HepG2 (cell line): Measurements from ENCODE around the gene FSHR. TPM values are rescaled to one million over a fixed set of nuclear protein-coding genes. Genes with fewer than 3 reads are reported as not detected.

ENCODE experiments used
- ATAC-seq: fragments of 200-7000 bp; cut with Tn5 transposase; 3 replicates; pipeline ENCODE4 v1.9.1; 2020; ENCODE audit warnings: mild to moderate bottlenecking, moderate library complexity
- BruUV-seq: library from RNA; stranded (reverse); fragments of 400-500 nt; replicated peaks from 2 replicates; lab custom pipeline; 2021; lab: Mats Ljungman, UMichigan
- CTCF ChIA-PET: fragments of 300-600 bp; formaldehyde crosslinking; extraction: SDS; loops from one replicate; lab custom pipeline; 2021; ENCODE audit warnings: low total read pairs, inconsistent platforms, low intra/inter-chr PET ratio; lab: Yijun Ruan, JAX
- POLR2A ChIA-PET: fragments of 350-600 bp; sonication (Branson Sonifier 250); formaldehyde crosslinking; loops from one replicate; lab custom pipeline; 2020; ENCODE audit warnings: antibody characterized with exemption, inconsistent platforms; lab: Yijun Ruan, JAX
- DNase-seq: peaks from one replicate; pipeline ENCODE4 v3.0.0-alpha.2; 2015; ENCODE audit warnings: low spot score
- FAIRE-seq: peaks from 3 replicates; lab custom pipeline; 2011; peaks lifted over from hg19 to GRCh38; lab: Jason Lieb, UNC
- H2AFZ ChIP-seq: one replicate; pipeline ENCODE4 v1.6.1; 2011; ENCODE audit warnings: low read length, inconsistent platforms
- H3K27ac ChIP-seq: fragments of 300-600 bp; 3 replicates; pipeline ENCODE4 v1.8.0; 2011; ENCODE audit warnings: mixed run types, mild to moderate bottlenecking, mixed read lengths, low read length, inconsistent platforms; ENCODE audit not compliant: insufficient read depth; ENCODE audit errors: extremely low read length
- H3K27me3 ChIP-seq, 2 experiments: fragments of 200-600 bp in 1 of 2; 2 replicates in 1 of 2; 3 replicates in 1 of 2; pipeline versions ENCODE4 v1.6.0 to v1.8.0; 2011; ENCODE audit warnings: low read length in 2 of 2, mild to moderate bottlenecking in 2 of 2, moderate library complexity in 2 of 2, inconsistent platforms in 1 of 2; ENCODE audit not compliant: insufficient read depth in 2 of 2, control insufficient read depth in 1 of 2
- H3K36me3 ChIP-seq, 2 experiments: fragments of 200-600 bp in 1 of 2; replicated peaks in 1 of 2; 2 replicates in 1 of 2; 3 replicates in 1 of 2; pipeline versions ENCODE4 v1.5.1 to v1.8.0; 2011; ENCODE audit warnings: low read length in 2 of 2, inconsistent platforms in 1 of 2; ENCODE audit not compliant: insufficient read depth in 2 of 2, control insufficient read depth in 1 of 2
- H3K4me1 ChIP-seq: 2 replicates; pipeline ENCODE4 v1.5.1; 2012; ENCODE audit warnings: low read length, inconsistent platforms; ENCODE audit not compliant: insufficient read depth
- H3K4me2 ChIP-seq: 2 replicates; pipeline ENCODE4 v1.6.0; 2011; ENCODE audit warnings: low read depth, low read length, inconsistent platforms
- H3K4me3 ChIP-seq, 3 experiments: fragments of 200-600 bp in 1 of 3; sonication (generic), shearing (Covaris generic) in 1 of 3; replicated peaks in 1 of 3; 2 replicates each; pipeline ENCODE4 v1.5.1; 2011 to 2016; ENCODE audit warnings: low read length in 3 of 3, inconsistent platforms in 2 of 3, low read depth in 2 of 3, mild to moderate bottlenecking in 2 of 3, control low read depth in 1 of 3, mixed read lengths in 1 of 3; ENCODE audit not compliant: insufficient read depth in 1 of 3
- H3K79me2 ChIP-seq: one replicate; pipeline ENCODE4 v1.6.1; 2011; ENCODE audit warnings: low read length, inconsistent platforms; ENCODE audit not compliant: insufficient read depth
- H3K9ac ChIP-seq: 2 replicates; pipeline ENCODE4 v1.6.0; 2011; ENCODE audit warnings: mild to moderate bottlenecking, low read depth, low read length, inconsistent platforms; ENCODE audit not compliant: insufficient read depth
- H3K9me3 ChIP-seq: 2 replicates; pipeline ENCODE4 v1.5.1; 2012; ENCODE audit warnings: mild to moderate bottlenecking, low read length
- H4K20me1 ChIP-seq: 2 replicates; pipeline ENCODE4 v1.6.0; 2011; ENCODE audit warnings: inconsistent platforms, mild to moderate bottlenecking, low read length, moderate library complexity; ENCODE audit not compliant: insufficient read depth
- CC2D1A ChIP-seq: sonication (generic); formaldehyde crosslinking; IDR thresholded peaks from 2 replicates; pipeline ENCODE4 v1.8.1; 2023; ENCODE audit warnings: mild to moderate bottlenecking, missing genetic modification reagents
- CEBPG ChIP-seq: IDR thresholded peaks from 2 replicates; pipeline ENCODE4 v1.6.1; 2016
- FOXP4 ChIP-seq: sonication (generic); formaldehyde crosslinking; IDR thresholded peaks from 2 replicates; pipeline ENCODE4 v1.4.0; 2020; ENCODE audit warnings: missing genetic modification reagents
- IKZF5 ChIP-seq: IDR thresholded peaks from 2 replicates; pipeline ENCODE4 v1.6.1; 2018; ENCODE audit warnings: missing genetic modification reagents, mild to moderate bottlenecking, missing compliant biosample characterization
- PPARG ChIP-seq: conservative IDR thresholded peaks from 2 replicates; pipeline ENCODE4 v1.6.1; 2016; ENCODE audit warnings: missing biosample characterization, missing genetic modification reagents
- TIGD3 ChIP-seq: sonication (generic); formaldehyde crosslinking; IDR thresholded peaks from 2 replicates; pipeline ENCODE4 v1.5.1; 2020; ENCODE audit warnings: mild to moderate bottlenecking, missing genetic modification reagents, borderline replicate concordance
- ZBTB3 ChIP-seq: sonication (generic); formaldehyde crosslinking; IDR thresholded peaks from 2 replicates; pipeline ENCODE4 v1.4.0; 2020; ENCODE audit warnings: low read depth, mild to moderate bottlenecking, moderate library complexity, missing genetic modification reagents, borderline replicate concordance
- ZBTB44 ChIP-seq: sonication (generic); formaldehyde crosslinking; IDR thresholded peaks from 2 replicates; pipeline ENCODE4 v1.4.0; 2020; ENCODE audit warnings: missing genetic modification reagents
- ZBTB49 ChIP-seq: sonication (generic); formaldehyde crosslinking; IDR thresholded peaks from 2 replicates; pipeline ENCODE4 v1.4.0; 2020; ENCODE audit warnings: missing genetic modification reagents, borderline replicate concordance
- ZNF484 ChIP-seq: sonication (generic); formaldehyde crosslinking; IDR thresholded peaks from 2 replicates; pipeline ENCODE4 v1.5.1; 2020; ENCODE audit warnings: mild to moderate bottlenecking, low read depth, missing genetic modification reagents, borderline replicate concordance
- ZNF674 ChIP-seq: sonication (generic); formaldehyde crosslinking; IDR thresholded peaks from 2 replicates; pipeline ENCODE4 v1.5.0; 2020; ENCODE audit warnings: low read depth, mild to moderate bottlenecking, missing genetic modification reagents
- ZNF761 ChIP-seq: sonication (generic); formaldehyde crosslinking; conservative IDR thresholded peaks from 2 replicates; pipeline ENCODE4 v1.4.0; 2020; ENCODE audit warnings: mild to moderate bottlenecking, missing genetic modification reagents
- ZNF790 ChIP-seq: sonication (generic); formaldehyde crosslinking; IDR thresholded peaks from 2 replicates; pipeline ENCODE4 v1.8.0; 2022; ENCODE audit warnings: missing genetic modification reagents, mild to moderate bottlenecking, borderline replicate concordance
- WGBS: methylation state at CpG from one replicate; pipeline ENCODE4 v1.1.6; 2017; ENCODE audit warnings: low lambda C conversion rate; 5-methylcytosine and 5-hydroxymethylcytosine counted together
- in situ Hi-C: cut with HindIII; loops from 2 replicates; pipeline ENCODE4 v1.10.0; 2017; ENCODE audit warnings: low pct_unique_long_range_greater_than_20kb; ENCODE audit not compliant: extremely low pct_ligation_motif_present
- intact Hi-C: fragments of 100-400 bp; cut with micrococcal nuclease; formaldehyde crosslinking; loops from one replicate; pipeline ENCODE4 v1.10.0; 2022; ENCODE audit not compliant: unreplicated experiment
- polyA plus RNA-seq, 8 experiments: library from polyadenylated mRNA; depleted of rRNA in 3 of 8; stranded (reverse) in 7 of 8; unstranded in 1 of 8; fragments of >200 nt; fragmentation: Illumina TruSeq in 4 of 8; extraction: Trizol in 4 of 8; gene quantifications; 2 replicates each; pipeline versions ENCODE4 v1.2.1 to v1.2.3, GENCODE V29; 2011 to 2016; ENCODE audit warnings: low read depth in 4 of 8, missing spikeins in 1 of 8, mixed read lengths in 1 of 8; ENCODE audit not compliant: insufficient read depth in 1 of 8
- total RNA-seq, 5 experiments: library from RNA; depleted of rRNA; stranded (reverse); fragments of >200 nt; fragmentation: Illumina TruSeq; extraction: Trizol; gene quantifications; 2 replicates each; pipeline ENCODE4 v1.2.3, GENCODE V29; 2016; ENCODE audit warnings: low read depth in 1 of 5

The FSHR gene
- total and polyA plus RNA-seq, 2 of the 13 experiments (the other 11 are each of a cell fraction or from before 2014, with no cell fraction given), result not detected

GRCh38 chr2:49029406-49029805, 124.9 kb downstream of the FSHR start (continued):
- TF ChIP-seq ZBTB49 (CRISPR knock-in tag), result no peak

- Histone ChIP-seq H3K4me2 (no peak overlapping the region), H3K79me2 (no peaks in the 10 kb centered on the region), H3K27me3 (no peaks in the 10 kb centered on the region), H3K27ac (no peak overlapping the region), H3K9me3 (no peaks in the 10 kb centered on the region), H3K4me3 (no peak overlapping the region), H3K36me3 (no peaks in the 10 kb centered on the region), H3K4me1 (no peaks in the 10 kb centered on the region), H4K20me1 (no peaks in the 10 kb centered on the region), H2AFZ (no peak overlapping the region), H3K9ac (no peak overlapping the region)
- POLR2A ChIA-PET, result no interaction called here
- ATAC-seq (no peak), DNase-seq (no peak), FAIRE-seq (no peak)
- no peak for TF ChIP-seq ZNF484
- TF ChIP-seq PPARG (CRISPR knock-in tag), result no peak
- TF ChIP-seq ZBTB3 (CRISPR knock-in tag), result no peak
- TF ChIP-seq IKZF5 (CRISPR knock-in tag), result no peak
- no peak for TF ChIP-seq ZNF674
- TF ChIP-seq ZNF790 (CRISPR knock-in tag), result no peak
- TF ChIP-seq ZNF761 (CRISPR knock-in tag), result no peak
- no peak for TF ChIP-seq TIGD3 (CRISPR knock-in tag)
- no peak for TF ChIP-seq ZBTB44 (CRISPR knock-in tag)
- no peak for TF ChIP-seq CC2D1A (CRISPR knock-in tag)
- no peak for TF ChIP-seq FOXP4 (CRISPR knock-in tag)
- no peak for TF ChIP-seq CEBPG
- in situ Hi-C loops, result no loop called here
- CTCF ChIA-PET, result no interaction called here
- WGBS, result 25% methylated on average over 3 of the region's 3 CpGs
- no TSS peak for BruUV-seq
- intact Hi-C loops, result no loop called here
These were observed 126.2 kb downstream of the FSHR start for GRCh38 chr2:49028101-49028500.
